H9 (cell line): ENCODE results near the gene MEMO1. TPM values are rescaled to one million over a fixed set of nuclear protein-coding genes. Genes with fewer than 3 reads are reported as not detected.

Source experiments
- DNase-seq: peaks from one replicate; pipeline ENCODE4 v3.0.0-alpha.2; 2017
- H2AFZ ChIP-seq: one replicate; pipeline ENCODE4 v1.6.1; 2013; ENCODE audit warnings: mild to moderate bottlenecking, low read length, control low read depth, moderate library complexity
- H2AK5ac ChIP-seq: 2 replicates; pipeline ENCODE4 v1.6.1; 2013; ENCODE audit warnings: low read length, control low read depth, mixed read lengths; ENCODE audit not compliant: insufficient read length
- H2BK120ac ChIP-seq: one replicate; pipeline ENCODE4 v1.6.1; 2013; ENCODE audit warnings: low read depth, mild to moderate bottlenecking, low read length, control low read depth, inconsistent platforms; ENCODE audit not compliant: poor library complexity, severe bottlenecking
- H2BK12ac ChIP-seq: 2 replicates; pipeline ENCODE4 v1.6.1; 2013; ENCODE audit warnings: low read length, control low read depth, mixed read lengths, low read depth; ENCODE audit not compliant: insufficient read length
- H2BK15ac ChIP-seq: 2 replicates; pipeline ENCODE4 v1.6.1; 2013; ENCODE audit warnings: low read depth, low read length, control low read depth
- H2BK20ac ChIP-seq: one replicate; pipeline ENCODE4 v1.6.1; 2013; ENCODE audit warnings: low read depth, mild to moderate bottlenecking, low read length, control low read depth, inconsistent platforms; ENCODE audit not compliant: poor library complexity, severe bottlenecking
- H2BK5ac ChIP-seq: 2 replicates; pipeline ENCODE4 v1.6.1; 2013; ENCODE audit warnings: low read length, control low read depth, mixed read lengths; ENCODE audit not compliant: insufficient read length
- H3K14ac ChIP-seq: 2 replicates; pipeline ENCODE4 v1.6.1; 2013; ENCODE audit warnings: low read length, control low read depth; ENCODE audit not compliant: insufficient read depth
- H3K18ac ChIP-seq: 2 replicates; pipeline ENCODE4 v1.6.1; 2013; ENCODE audit warnings: low read depth, mild to moderate bottlenecking, mixed read lengths, low read length, control low read depth; ENCODE audit not compliant: insufficient read length
- H3K23ac ChIP-seq: 2 replicates; pipeline ENCODE4 v1.6.1; 2013; ENCODE audit warnings: low read length, control low read depth, mixed read lengths, low read depth; ENCODE audit not compliant: insufficient read length
- H3K23me2 ChIP-seq: 2 replicates; pipeline ENCODE4 v1.6.1; 2013; ENCODE audit warnings: low read depth, mild to moderate bottlenecking, mixed read lengths, low read length, control low read depth; ENCODE audit not compliant: insufficient read length, poor library complexity, severe bottlenecking
- H3K27ac ChIP-seq: 2 replicates; pipeline ENCODE4 v1.5.1; 2013; ENCODE audit warnings: low read length, control low read depth, mixed read lengths, low read depth; ENCODE audit not compliant: insufficient read length
- H3K27me3 ChIP-seq: 2 replicates; pipeline ENCODE4 v1.6.1; 2013; ENCODE audit warnings: low read length, control low read depth, inconsistent platforms; ENCODE audit not compliant: insufficient read depth
- H3K4ac ChIP-seq: 2 replicates; pipeline ENCODE4 v1.6.1; 2013; ENCODE audit warnings: low read depth, mild to moderate bottlenecking, control low read depth, inconsistent platforms, low read length, moderate library complexity
- H3K4me1 ChIP-seq: 2 replicates; pipeline ENCODE4 v1.6.1; 2013; ENCODE audit warnings: low read length, control low read depth, inconsistent platforms; ENCODE audit not compliant: insufficient read depth
- H3K4me2 ChIP-seq: 2 replicates; pipeline ENCODE4 v1.6.1; 2013; ENCODE audit warnings: low read length, control low read depth, mixed read lengths; ENCODE audit not compliant: insufficient read length, insufficient read depth
- H3K56ac ChIP-seq: 2 replicates; pipeline ENCODE4 v1.6.1; 2013; ENCODE audit warnings: low read depth, mild to moderate bottlenecking, mixed read lengths, low read length, control low read depth; ENCODE audit not compliant: insufficient read length
- H3K79me1 ChIP-seq: 2 replicates; pipeline ENCODE4 v1.6.1; 2013; ENCODE audit warnings: low read depth, mild to moderate bottlenecking, moderate library complexity, low read length, control low read depth, inconsistent platforms; ENCODE audit not compliant: insufficient read depth, poor library complexity, severe bottlenecking
- H3K79me2 ChIP-seq: 2 replicates; pipeline ENCODE4 v1.6.1; 2013; ENCODE audit warnings: low read length, control low read depth, inconsistent platforms; ENCODE audit not compliant: insufficient read depth
- H3K9ac ChIP-seq: 2 replicates; pipeline ENCODE4 v1.6.1; 2013; ENCODE audit warnings: low read length, control low read depth, mixed read lengths; ENCODE audit not compliant: insufficient read length; ENCODE audit errors: extremely low read depth
- H3K9me3 ChIP-seq: one replicate; pipeline ENCODE4 v1.6.1; 2013; ENCODE audit warnings: low read depth, low read length, inconsistent platforms; ENCODE audit not compliant: control insufficient read depth
- H3T11ph ChIP-seq: one replicate; pipeline ENCODE4 v1.6.1; 2013; ENCODE audit warnings: mild to moderate bottlenecking, low read length, control low read depth, inconsistent platforms
- H4K20me1 ChIP-seq: one replicate; pipeline ENCODE4 v1.6.1; 2013; ENCODE audit not compliant: control insufficient read depth, insufficient read length, insufficient read depth
- H4K5ac ChIP-seq: 2 replicates; pipeline ENCODE4 v1.6.1; 2013; ENCODE audit warnings: low read depth, mild to moderate bottlenecking, mixed read lengths, low read length, control low read depth; ENCODE audit not compliant: insufficient read length
- H4K8ac ChIP-seq: replicated peaks from 2 replicates; pipeline ENCODE4 v1.6.1; 2013; ENCODE audit warnings: low read length, control low read depth, mixed read lengths, low read depth; ENCODE audit not compliant: insufficient read length
- H4K91ac ChIP-seq: 2 replicates; pipeline ENCODE4 v1.6.1; 2013; ENCODE audit warnings: low read depth, mild to moderate bottlenecking, moderate library complexity, mixed read lengths, low read length, control low read depth; ENCODE audit not compliant: insufficient read length
- H3K27ac Mint-ChIP-seq, 3 experiments: 2 replicates in 2 of 3; 3 replicates in 1 of 3; pipeline ENCODE4 v1.8.0; 2020 to 2021; ENCODE audit warnings: mixed read lengths in 3 of 3, mild to moderate bottlenecking in 1 of 3, moderate library complexity in 1 of 3
- H3K27me3 Mint-ChIP-seq: 2 replicates; pipeline ENCODE4 v1.8.0; 2021; ENCODE audit warnings: low read depth, mild to moderate bottlenecking, moderate library complexity, mixed read lengths
- H3K36me3 Mint-ChIP-seq, 3 experiments: 2 replicates in 2 of 3; 3 replicates in 1 of 3; pipeline ENCODE4 v1.8.0; 2020 to 2021; ENCODE audit warnings: low read depth in 3 of 3, mixed read lengths in 3 of 3; ENCODE audit not compliant: insufficient read depth in 1 of 3
- H3K4me1 Mint-ChIP-seq, 2 experiments: 2 replicates each; pipeline ENCODE4 v1.8.0; 2020; ENCODE audit warnings: mixed read lengths in 2 of 2
- H3K4me3 Mint-ChIP-seq, 2 experiments: 2 replicates in 1 of 2; 3 replicates in 1 of 2; pipeline ENCODE4 v1.8.0; 2020 to 2021; ENCODE audit warnings: mild to moderate bottlenecking in 2 of 2, mixed read lengths in 2 of 2, moderate library complexity in 1 of 2
- H3K9me3 Mint-ChIP-seq, 2 experiments: 2 replicates in 1 of 2; 3 replicates in 1 of 2; pipeline ENCODE4 v1.8.0; 2020; ENCODE audit warnings: mild to moderate bottlenecking in 2 of 2, mixed read lengths in 2 of 2, moderate library complexity in 1 of 2
- WGBS: extraction: QIAGEN DNeasy Blood & Tissue Kit; methylation state at CpG from one replicate; pipeline ENCODE4 v1.1.7; 2013; ENCODE audit warnings: missing lambda C conversion rate, low lambda C conversion rate, mixed read lengths; ENCODE audit not compliant: insufficient read length; ENCODE audit errors: extremely low coverage; 5-methylcytosine and 5-hydroxymethylcytosine counted together
- total RNA-seq: library from RNA; stranded (reverse); gene quantifications from 2 replicates; pipeline ENCODE4 v1.2.1, GENCODE V29; 2021
- TF ChIP-seq, protein P1 (sequence below): fragments of 200-600 bp; sonication (generic); conservative IDR thresholded peaks from 3 replicates; pipeline ENCODE4 v1.8.0; 2021; ENCODE audit warnings: antibody characterized with exemption, mild to moderate bottlenecking

The MEMO1 gene
- total RNA-seq, 1 experiment from 2014 or later = 49.4 TPM

DNA sequence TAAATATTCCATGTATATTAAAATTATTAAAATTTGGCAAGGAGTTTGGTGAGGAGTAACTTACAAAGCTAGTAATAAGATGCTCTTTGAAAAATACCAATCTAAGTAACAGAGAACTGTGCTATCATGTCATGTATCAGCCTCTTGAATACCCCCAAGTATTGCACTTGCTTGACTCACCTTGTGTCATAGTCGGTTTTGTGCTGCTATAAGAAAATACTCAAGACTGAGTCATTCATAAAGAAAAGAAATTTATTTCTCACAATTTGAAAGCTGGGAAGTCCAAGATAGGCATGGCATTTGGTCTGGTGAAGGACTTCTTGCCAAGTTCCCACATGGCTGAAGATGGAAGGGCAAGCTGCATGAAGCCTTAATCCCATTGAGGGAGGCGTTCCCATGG is 179.2 kb downstream of the MEMO1 start:
- no peak overlapping the region for H2BK20ac ChIP-seq
- no peak overlapping the region for H2BK120ac ChIP-seq
- DNase-seq = no peak
- no peaks in the 10 kb centered on the region for H4K20me1 ChIP-seq
- no peaks in the 10 kb centered on the region for H3K9me3 ChIP-seq
- H3K4me1 Mint-ChIP-seq = no peaks in the 10 kb centered on the region
- H3K4ac ChIP-seq = no peak overlapping the region
- H2BK15ac ChIP-seq = no peak overlapping the region
- H3K23me2 ChIP-seq = no peaks in the 10 kb centered on the region
- H3K9ac ChIP-seq = no peak overlapping the region
- H3K79me2 ChIP-seq = no peaks in the 10 kb centered on the region
- peaks cover 1% of the 10 kb centered on the region; the same call in 1 of the 2 replicates for H3K27me3 Mint-ChIP-seq
- H4K5ac ChIP-seq = no peak overlapping the region
- H4K8ac ChIP-seq = no peak overlapping the region
- TF ChIP-seq, protein P1, sequence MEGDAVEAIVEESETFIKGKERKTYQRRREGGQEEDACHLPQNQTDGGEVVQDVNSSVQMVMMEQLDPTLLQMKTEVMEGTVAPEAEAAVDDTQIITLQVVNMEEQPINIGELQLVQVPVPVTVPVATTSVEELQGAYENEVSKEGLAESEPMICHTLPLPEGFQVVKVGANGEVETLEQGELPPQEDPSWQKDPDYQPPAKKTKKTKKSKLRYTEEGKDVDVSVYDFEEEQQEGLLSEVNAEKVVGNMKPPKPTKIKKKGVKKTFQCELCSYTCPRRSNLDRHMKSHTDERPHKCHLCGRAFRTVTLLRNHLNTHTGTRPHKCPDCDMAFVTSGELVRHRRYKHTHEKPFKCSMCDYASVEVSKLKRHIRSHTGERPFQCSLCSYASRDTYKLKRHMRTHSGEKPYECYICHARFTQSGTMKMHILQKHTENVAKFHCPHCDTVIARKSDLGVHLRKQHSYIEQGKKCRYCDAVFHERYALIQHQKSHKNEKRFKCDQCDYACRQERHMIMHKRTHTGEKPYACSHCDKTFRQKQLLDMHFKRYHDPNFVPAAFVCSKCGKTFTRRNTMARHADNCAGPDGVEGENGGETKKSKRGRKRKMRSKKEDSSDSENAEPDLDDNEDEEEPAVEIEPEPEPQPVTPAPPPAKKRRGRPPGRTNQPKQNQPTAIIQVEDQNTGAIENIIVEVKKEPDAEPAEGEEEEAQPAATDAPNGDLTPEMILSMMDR = no peak
- H3T11ph ChIP-seq = no peak overlapping the region
- H3K23ac ChIP-seq = no peak overlapping the region
- no peak overlapping the region for H3K18ac ChIP-seq
- H3K27ac ChIP-seq = no peak overlapping the region
- peaks cover 18 to 28% of the 10 kb centered on the region in 2 experiments for H3K9me3 Mint-ChIP-seq
- no peaks in the 10 kb centered on the region for H3K79me1 ChIP-seq
- H2AFZ ChIP-seq = no peak overlapping the region
- H3K56ac ChIP-seq = no peak overlapping the region
- H3K27me3 ChIP-seq = no peaks in the 10 kb centered on the region
- no peak overlapping the region for H3K14ac ChIP-seq
- no peak overlapping the region for H2BK5ac ChIP-seq
- H2BK12ac ChIP-seq = no peak overlapping the region
- no peak overlapping the region for H2AK5ac ChIP-seq
- H4K91ac ChIP-seq = no peak overlapping the region
- no peaks in the 10 kb centered on the region for H3K36me3 Mint-ChIP-seq
- H3K27ac Mint-ChIP-seq = no peak overlapping the region
- WGBS = no CpG with 5 or more reads among the region's 2 CpGs
- no peaks in the 10 kb centered on the region for H3K4me1 ChIP-seq
- no peak overlapping the region for H3K4me2 ChIP-seq
- no peak overlapping the region for H3K4me3 Mint-ChIP-seq
